ENCODE measurements around the gene SLC39A6.

Gene SLC39A6

DNA sequence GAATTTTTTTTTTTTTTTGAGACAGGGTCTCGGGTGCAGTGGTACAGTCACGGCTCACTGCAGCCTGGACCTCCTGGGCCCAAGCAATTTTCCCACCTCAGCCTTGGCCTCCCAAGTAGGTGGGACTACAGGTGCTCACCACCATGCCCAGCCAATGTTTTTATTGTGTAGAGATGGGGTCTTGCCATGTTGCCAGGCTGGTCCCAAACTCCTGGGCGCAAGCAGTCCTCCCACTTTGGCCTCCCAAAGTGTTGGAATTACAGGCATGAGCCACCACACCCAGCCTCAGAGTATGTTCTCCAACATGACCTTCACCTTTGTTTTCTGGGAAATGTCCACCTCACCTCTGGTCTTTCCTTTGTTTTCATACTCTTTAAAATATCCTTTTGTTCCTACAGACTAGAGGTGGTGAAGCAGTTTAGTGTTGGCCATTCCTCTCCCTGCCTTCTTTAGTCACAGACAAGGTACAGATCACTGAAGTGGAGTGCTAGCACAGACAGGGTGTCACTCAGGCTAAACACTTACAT lies 38.6 kb upstream of the SLC39A6 start:
- no peak for ATAC-seq
- TF ChIP-seq TCF4 (CRISPR knock-in tag; IDR thresholded peaks at IDR 0.05; ENCODE audit: borderline replicate concordance) = no peak
- TF ChIP-seq ISL1 (CRISPR knock-in tag; IDR thresholded peaks at IDR 0.05) = no peak
- TF ChIP-seq ZC3H10 (CRISPR knock-in tag; IDR thresholded peaks at IDR 0.05) = no peak
- TF ChIP-seq RARB (CRISPR knock-in tag; IDR thresholded peaks at IDR 0.05) = no peak
- no peak for TF ChIP-seq ARNTL (CRISPR knock-in tag; IDR thresholded peaks at IDR 0.05; ENCODE audit: borderline replicate concordance, low read depth)
- no peak for TF ChIP-seq ESRRG (CRISPR knock-in tag; IDR thresholded peaks at IDR 0.05)
- no peak for TF ChIP-seq PPARA (CRISPR knock-in tag; IDR thresholded peaks at IDR 0.05; ENCODE audit: borderline replicate concordance)
- TF ChIP-seq, protein P1, sequence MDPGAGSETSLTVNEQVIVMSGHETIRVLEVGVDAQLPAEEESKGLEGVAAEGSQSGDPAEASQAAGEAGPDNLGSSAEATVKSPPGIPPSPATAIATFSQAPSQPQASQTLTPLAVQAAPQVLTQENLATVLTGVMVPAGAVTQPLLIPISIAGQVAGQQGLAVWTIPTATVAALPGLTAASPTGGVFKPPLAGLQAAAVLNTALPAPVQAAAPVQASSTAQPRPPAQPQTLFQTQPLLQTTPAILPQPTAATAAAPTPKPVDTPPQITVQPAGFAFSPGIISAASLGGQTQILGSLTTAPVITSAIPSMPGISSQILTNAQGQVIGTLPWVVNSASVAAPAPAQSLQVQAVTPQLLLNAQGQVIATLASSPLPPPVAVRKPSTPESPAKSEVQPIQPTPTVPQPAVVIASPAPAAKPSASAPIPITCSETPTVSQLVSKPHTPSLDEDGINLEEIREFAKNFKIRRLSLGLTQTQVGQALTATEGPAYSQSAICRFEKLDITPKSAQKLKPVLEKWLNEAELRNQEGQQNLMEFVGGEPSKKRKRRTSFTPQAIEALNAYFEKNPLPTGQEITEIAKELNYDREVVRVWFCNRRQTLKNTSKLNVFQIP (CRISPR knock-in tag; IDR thresholded peaks at IDR 0.05; ENCODE audit: borderline replicate concordance, low read depth) = no peak
- TF ChIP-seq TOX (CRISPR knock-in tag; IDR thresholded peaks at IDR 0.05; ENCODE audit: borderline replicate concordance) = no peak

DNA sequence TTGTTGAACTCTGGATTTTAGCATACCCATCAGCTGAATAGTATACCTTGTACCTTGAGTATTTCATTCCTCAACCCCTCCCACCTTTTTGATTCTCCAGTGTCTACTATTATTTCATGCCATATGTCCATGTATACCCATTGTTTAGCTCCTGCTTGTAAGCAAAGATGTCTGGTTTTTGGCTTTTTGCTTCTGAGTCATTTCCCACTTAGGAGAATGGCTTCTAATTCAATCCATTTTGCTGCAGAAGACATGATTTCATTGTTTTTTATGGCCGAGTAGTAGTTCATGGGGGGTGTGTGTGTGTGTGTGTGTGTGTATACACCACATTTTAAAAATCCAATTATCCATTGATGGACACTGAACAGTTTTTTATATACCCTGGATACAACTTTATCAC lies 33.8 kb upstream of the SLC39A6 start:
- TF ChIP-seq ZC3H10 (CRISPR knock-in tag; IDR thresholded peaks at IDR 0.05) (no peak), ZFP30 (CRISPR knock-in tag; IDR thresholded peaks at IDR 0.05) (no peak), PPARA (CRISPR knock-in tag; IDR thresholded peaks at IDR 0.05; ENCODE audit: borderline replicate concordance) (no peak), CREB5 (CRISPR knock-in tag; IDR thresholded peaks at IDR 0.05; ENCODE audit: low read depth) (no peak)
- TF ChIP-seq, protein P1 (CRISPR knock-in tag; IDR thresholded peaks at IDR 0.05; ENCODE audit: borderline replicate concordance, low read depth) = no peak
- TF ChIP-seq, protein P2, sequence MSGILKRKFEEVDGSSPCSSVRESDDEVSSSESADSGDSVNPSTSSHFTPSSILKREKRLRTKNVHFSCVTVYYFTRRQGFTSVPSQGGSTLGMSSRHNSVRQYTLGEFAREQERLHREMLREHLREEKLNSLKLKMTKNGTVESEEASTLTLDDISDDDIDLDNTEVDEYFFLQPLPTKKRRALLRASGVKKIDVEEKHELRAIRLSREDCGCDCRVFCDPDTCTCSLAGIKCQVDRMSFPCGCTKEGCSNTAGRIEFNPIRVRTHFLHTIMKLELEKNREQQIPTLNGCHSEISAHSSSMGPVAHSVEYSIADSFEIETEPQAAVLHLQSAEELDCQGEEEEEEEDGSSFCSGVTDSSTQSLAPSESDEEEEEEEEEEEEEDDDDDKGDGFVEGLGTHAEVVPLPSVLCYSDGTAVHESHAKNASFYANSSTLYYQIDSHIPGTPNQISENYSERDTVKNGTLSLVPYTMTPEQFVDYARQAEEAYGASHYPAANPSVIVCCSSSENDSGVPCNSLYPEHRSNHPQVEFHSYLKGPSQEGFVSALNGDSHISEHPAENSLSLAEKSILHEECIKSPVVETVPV (CRISPR knock-in tag; IDR thresholded peaks at IDR 0.05) = no peak
- TF ChIP-seq, protein P3, sequence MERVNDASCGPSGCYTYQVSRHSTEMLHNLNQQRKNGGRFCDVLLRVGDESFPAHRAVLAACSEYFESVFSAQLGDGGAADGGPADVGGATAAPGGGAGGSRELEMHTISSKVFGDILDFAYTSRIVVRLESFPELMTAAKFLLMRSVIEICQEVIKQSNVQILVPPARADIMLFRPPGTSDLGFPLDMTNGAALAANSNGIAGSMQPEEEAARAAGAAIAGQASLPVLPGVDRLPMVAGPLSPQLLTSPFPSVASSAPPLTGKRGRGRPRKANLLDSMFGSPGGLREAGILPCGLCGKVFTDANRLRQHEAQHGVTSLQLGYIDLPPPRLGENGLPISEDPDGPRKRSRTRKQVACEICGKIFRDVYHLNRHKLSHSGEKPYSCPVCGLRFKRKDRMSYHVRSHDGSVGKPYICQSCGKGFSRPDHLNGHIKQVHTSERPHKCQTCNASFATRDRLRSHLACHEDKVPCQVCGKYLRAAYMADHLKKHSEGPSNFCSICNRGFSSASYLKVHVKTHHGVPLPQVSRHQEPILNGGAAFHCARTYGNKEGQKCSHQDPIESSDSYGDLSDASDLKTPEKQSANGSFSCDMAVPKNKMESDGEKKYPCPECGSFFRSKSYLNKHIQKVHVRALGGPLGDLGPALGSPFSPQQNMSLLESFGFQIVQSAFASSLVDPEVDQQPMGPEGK (CRISPR knock-in tag; IDR thresholded peaks at IDR 0.05; ENCODE audit: borderline replicate concordance) = no peak
- ATAC-seq = no peak

DNA sequence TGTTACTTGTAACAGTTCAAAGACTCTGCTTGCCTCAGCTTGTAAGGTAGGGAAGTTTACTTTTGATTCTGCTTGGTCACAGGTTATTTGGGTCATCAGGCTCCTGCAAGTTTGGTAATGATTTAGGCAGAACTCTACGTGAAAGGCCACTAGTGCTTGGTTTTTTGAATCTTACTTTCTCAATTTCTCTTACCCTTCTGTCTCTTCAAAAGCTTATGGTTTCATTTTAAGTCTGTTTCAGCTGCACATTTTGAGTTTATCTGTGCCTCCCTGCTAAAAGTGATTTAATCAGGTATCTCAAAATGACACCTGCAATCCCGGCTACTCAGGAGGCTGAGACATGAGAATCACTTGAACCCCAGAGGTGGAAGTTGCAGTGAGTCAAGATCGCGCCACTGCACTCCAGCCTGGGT lies 31.8 kb upstream of the SLC39A6 start:
- ATAC-seq = no peak
- TF ChIP-seq, protein P3 (CRISPR knock-in tag; IDR thresholded peaks at IDR 0.05; ENCODE audit: borderline replicate concordance) = no peak
- TF ChIP-seq ARNTL (CRISPR knock-in tag; IDR thresholded peaks at IDR 0.05; ENCODE audit: borderline replicate concordance, low read depth) (no peak), ESRRG (CRISPR knock-in tag; IDR thresholded peaks at IDR 0.05) (no peak), ZFP30 (CRISPR knock-in tag; IDR thresholded peaks at IDR 0.05) (no peak), ZC3H10 (CRISPR knock-in tag; IDR thresholded peaks at IDR 0.05) (no peak), OSR1 (CRISPR knock-in tag; IDR thresholded peaks at IDR 0.05) (no peak), SNAI2 (CRISPR knock-in tag; IDR thresholded peaks at IDR 0.05) (no peak), TCF4 (CRISPR knock-in tag; IDR thresholded peaks at IDR 0.05; ENCODE audit: borderline replicate concordance) (no peak), RARB (CRISPR knock-in tag; IDR thresholded peaks at IDR 0.05) (no peak), TOX (CRISPR knock-in tag; IDR thresholded peaks at IDR 0.05; ENCODE audit: borderline replicate concordance) (no peak), GLIS3 (CRISPR knock-in tag; IDR thresholded peaks at IDR 0.05) (no peak), ZNF8 (CRISPR knock-in tag; IDR thresholded peaks at IDR 0.05) (no peak), BACH2 (CRISPR knock-in tag; IDR thresholded peaks at IDR 0.05; ENCODE audit: borderline replicate concordance) (no peak), ZNF565 (CRISPR knock-in tag; conservative IDR thresholded peaks at IDR 0.05; ENCODE audit: low read depth) (no peak), ZFP3 (CRISPR knock-in tag; IDR thresholded peaks at IDR 0.05) (no peak), PPARA (CRISPR knock-in tag; IDR thresholded peaks at IDR 0.05; ENCODE audit: borderline replicate concordance) (no peak), ISL1 (CRISPR knock-in tag; IDR thresholded peaks at IDR 0.05) (no peak), ZNF70 (CRISPR knock-in tag; IDR thresholded peaks at IDR 0.05) (no peak)
- TF ChIP-seq, protein P1 (CRISPR knock-in tag; IDR thresholded peaks at IDR 0.05; ENCODE audit: borderline replicate concordance, low read depth) = no peak
